GM04504 (cell line): Measurements from ENCODE around the gene GTF2H1.
"Not testable (repeated sequence)": the region's sequence is repeated elsewhere in the genome, so short reads cannot be mapped to it uniquely, and the experiment has no call there.

ENCODE experiments used
- DNase-seq: peaks from one replicate; pipeline ENCODE4 v3.0.0-alpha.2; 2012; ENCODE audit warnings: low read depth

Gene GTF2H1

GRCh38 chr11:18375941-18376340, 53.6 kb downstream of the GTF2H1 start:
- DNase-seq = no peak

GRCh38 chr11:18379201-18379600, 56.8 kb downstream of the GTF2H1 start:
- no peak for DNase-seq

DNA sequence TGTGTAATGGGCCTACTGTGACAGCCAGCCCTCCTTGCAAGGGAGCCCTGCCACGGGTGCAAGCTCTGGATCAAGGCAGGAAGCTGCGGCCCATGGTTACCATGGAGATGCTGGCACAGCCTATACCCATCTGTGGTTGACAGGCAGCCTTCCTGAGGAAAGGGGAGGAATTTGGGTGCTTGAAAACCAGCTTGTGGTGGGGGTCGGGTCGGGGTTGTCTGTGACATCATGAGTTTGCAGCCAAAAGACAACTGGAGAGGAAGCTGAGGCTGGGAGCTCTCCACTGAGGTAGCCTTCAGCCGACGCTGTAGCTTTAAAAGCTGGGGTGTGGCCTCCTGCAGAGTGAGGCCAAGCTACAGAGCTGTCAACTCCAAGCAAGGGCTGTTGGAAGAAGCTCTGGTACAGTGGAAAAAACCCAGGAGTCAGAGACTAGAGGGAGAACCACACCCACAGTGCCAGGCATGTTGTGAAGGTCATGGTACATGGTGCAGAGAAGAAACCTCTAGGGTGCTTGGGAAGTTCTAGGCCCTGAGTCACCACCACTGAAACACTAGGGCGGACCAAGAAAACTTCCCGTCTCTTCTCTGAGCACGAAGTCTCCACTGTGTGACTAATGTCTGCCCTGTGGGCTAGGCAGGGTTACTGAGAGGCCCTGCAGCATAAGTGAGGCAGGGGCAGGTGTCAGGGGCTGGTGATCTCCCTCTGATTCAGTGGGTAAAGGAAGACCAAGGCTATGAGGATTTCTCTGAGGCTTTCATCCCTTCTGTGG, 61.2 kb downstream of the GTF2H1 start:
- DNase-seq = peak; percentile 99

DNA sequence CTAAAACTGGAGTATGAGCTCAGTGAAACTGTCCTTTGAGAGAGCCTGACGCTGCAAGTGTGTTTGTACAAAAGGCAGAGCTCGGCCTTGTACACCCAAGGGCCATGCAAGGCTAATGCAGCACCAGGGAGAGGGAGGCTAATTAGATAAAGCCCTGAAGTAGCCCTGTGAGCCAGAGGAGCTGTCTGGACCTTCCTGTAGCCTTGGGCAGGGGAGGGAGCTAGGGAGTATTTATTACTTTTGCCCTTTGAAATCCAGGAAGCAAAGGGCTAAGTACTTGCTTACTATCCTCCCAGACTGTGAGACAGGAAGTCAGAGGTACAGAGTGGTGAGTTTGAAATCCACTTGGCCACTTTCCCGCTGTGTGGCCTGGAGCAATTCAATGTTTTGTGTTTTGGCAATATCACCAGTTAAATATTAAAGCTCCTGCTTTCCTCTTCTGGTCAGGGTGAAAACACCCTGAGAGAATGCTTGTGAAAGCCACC, 61.8 kb downstream of the GTF2H1 start:
- peak; percentile 95 for DNase-seq

DNA sequence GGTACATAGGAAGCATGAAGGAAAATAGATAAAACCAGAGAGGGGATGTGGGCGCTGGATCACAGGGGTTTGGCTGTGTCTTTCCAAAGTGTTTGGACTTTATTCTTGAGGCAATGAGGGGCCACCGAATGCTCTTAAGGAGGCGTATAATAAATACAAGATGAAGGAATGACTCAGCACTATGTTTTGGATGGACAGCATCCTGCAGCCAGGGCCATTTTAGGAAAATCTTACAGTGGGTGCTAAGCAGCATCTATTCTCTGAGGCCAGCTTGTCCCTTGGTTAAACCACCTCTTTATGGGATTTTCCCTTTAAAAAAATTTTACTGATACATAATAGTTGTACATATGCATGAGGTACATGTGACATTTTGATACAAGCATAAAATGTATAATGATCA, 67.7 kb downstream of the GTF2H1 start:
- no peak for DNase-seq

DNA sequence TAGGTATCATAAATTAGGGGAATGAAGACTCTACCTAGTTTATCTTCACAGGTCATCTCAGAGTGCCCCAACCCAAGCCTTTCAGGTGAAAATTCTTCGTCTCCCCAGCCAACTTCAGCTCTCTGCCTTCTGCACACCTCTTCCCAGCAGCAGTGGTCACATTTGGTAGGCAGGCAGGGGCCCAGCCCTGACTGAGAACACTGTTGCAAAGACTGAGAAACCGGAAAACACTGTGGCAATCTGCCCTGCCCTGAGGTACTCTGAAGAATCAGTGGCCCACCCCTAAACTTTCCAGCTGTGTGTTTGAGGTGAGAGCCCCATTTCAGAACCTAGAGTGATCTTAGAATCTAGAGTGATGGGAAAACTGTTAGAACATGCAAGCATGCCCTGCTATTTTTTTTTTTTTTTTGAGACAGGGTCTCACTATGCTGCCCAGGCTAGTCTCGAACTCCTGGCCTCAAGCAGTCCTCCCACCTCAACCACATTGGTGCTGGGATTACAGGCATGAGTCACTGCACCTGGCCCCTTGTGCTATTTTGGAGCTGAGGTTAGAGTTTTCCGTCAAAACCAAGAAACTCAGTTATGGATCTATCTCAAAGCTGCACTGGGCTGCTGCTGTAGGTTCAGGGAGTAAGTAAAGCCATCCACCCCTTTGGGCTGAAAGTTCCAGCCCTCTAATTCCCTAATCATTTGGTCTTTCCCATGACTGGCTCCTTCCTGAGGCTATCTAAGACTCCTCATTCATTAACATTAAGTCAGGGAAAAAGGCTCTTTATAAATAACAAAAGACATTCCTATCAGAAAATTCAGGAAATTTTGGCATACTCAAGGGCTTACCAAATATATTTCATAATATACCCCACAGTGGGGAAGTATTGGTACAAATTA, 70.3 kb downstream of the GTF2H1 start:
- DNase-seq = no peak

- no peak for DNase-seq
Measured at GRCh38 chr11:18393581-18394274, 71.4 kb downstream of the GTF2H1 start.

GRCh38 chr11:18394275-18394927, 72.0 kb downstream of the GTF2H1 start, which contains the start of gene LDHA:
LDHA (plus strand) TSS chr11:18394563; CDS start chr11:18396843, 2,280 bp downstream.
- peak; percentile 92 for DNase-seq

DNA sequence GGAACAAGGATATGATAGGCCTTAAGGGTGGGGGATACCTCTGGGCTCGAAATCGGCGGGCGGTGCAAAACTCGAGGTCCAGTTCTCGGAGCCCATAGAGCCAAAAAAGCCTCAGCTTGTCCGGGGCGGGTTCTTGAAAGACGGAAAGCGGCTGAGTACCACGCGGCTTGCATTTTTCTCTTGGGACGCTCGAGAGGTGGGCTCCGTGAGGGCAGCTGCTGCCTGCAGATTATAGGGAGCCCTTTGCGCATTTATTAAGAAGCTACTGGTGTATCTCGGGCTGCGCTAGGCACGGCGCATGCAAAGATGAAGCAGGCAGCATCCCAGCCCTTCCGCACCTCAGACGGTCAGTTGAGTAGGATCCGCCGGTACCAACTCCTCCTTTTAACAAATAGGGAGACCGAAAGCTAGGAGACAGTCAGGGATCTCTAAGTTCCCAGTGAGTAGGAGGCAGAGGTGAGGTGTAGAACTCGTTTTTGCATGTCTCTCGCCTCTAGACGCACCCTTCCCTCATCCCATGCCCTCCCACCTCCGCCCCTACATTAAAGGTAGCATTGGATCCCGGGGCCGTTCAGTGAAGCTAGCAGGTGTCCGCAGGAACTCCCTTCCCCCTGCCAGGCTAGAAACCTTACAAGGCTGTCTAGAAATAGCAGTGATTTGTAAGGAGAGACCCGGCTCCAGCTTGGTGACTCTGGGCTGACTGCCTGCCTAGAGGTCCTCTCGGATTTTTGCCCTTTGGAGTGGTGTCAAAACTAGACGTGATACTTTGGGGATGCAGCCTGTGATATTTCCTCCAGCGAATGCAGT, 72.8 kb downstream of the GTF2H1 start:
- no peak for DNase-seq

DNA sequence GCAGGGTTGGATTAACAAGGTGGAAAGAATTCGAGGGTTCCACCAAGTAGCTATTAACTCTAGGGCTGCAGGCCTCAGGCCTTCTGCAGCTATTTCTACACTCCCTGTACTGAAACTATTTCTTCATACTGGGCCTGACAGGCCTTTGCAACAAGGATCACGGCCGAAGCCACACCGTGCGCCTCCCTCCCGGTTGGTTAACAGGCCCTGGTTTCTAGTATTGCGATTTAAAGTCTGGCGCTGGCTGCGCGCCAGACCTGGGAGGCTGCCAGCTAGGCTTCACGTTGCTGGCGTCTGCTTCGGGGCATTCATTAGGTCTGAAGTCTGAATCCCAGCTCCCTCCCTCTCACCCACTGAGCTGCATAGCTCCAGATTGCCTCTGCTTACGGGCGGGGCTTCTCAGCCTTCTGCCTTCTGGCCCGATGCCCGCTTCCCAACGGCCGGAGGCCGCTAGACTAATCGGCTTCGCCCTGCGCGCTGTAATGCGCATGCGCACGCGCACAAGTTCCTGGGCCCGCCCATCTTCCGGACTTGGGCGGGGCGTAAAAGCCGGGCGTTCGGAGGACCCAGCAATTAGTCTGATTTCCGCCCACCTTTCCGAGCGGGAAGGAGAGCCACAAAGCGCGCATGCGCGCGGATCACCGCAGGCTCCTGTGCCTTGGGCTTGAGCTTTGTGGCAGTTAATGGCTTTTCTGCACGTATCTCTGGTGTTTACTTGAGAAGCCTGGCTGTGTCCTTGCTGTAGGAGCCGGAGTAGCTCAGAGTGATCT, 73.6 kb downstream of the GTF2H1 start:
- DNase-seq = peak; percentile 98

DNA sequence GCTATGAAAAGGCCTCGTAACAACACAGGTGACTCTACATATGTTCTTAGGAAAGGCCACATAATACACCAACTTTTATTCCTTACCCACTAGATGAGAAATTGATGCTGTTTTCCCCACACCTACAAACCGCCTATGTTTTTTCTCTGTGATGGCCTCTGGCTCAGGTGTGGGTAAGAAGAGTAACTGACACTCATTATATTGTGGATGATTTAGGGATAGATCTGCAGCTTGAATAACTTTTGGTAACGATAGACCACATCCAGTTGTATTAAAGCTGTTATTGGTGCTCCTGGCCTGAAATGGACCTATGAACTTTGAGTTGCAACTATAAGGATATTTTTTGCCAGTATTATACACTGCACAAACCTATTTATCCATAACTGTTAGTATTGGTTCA, 75.6 kb downstream of the GTF2H1 start:
- no peak for DNase-seq

DNA sequence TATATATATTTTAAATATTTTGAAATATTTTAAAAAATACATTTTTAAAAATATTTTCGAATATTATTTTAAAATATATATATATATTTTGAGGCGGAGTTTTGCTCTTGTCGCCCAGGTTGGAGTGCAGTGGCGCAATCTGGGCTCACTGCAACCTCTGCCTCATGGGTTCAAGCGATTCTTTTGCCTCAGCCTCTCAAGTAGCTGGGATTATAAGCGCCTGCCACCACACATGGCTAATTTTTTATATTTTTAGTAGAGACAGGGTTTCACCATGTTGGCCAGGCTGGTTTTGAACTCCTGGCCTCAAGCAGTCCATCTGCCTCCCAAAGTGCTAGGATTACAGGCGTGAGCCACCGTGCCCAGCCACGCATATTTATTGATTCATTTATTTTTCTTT, 78.7 kb downstream of the GTF2H1 start:
- DNase-seq = not testable (repeated sequence)

GRCh38 chr11:18404062-18404461, 81.7 kb downstream of the GTF2H1 start:
- no peak for DNase-seq

GRCh38 chr11:18407400-18407799, 85.0 kb downstream of the GTF2H1 start:
- not testable (repeated sequence) for DNase-seq

DNA sequence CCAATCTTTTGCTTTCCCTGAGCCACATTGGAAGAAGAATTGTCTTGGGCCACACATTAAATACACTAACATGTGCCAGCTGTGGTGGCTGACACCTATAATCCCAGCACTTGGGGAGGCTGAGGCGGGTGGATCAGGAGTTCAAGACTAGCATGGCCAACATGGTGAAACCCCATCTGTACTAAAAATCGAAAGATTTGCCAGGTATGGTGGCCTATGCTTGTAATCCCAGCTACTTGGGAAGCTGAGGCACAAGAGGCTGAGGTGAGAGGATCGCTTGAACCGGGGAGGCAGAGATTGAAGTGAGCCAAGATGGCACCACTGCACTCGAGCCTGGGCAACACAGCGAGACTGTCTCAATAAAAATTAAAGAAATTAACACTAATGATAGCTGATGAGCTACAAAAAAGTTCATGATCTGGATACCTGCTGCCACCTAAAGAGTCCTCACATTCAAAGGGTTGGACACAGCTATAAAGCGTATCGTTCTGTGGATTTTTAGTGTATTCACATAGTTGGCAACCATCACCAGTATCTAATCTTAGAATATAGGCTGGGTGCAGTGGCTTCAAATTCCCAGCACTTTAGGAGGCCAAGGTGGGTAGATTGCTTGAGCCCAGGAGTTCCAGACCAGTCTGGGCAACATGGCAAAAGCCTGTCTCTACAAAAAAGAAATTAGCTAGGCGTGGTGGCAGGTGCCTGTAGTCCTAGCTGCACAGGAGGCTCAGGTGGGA, 86.4 kb downstream of the GTF2H1 start:
- DNase-seq = no peak

DNA sequence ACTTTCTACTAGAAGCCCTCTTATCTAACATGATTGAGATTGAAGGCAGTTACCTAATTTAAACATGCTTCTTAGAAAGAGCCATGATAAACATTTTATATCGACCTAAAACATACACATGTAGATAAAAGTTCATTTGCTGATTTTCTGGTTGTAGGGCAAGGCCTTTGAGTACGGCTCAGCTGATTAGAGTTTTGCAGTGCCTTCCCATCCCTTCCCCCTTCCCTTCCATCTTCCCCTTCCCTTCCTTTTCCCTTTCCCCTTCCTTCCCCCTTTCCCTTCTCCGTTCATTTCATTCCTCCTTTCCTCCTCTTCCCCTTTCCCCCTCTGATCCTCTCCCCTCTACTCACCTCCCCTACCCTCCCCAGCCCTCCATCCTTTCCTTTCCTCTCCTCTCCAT, 94.1 kb downstream of the GTF2H1 start:
- DNase-seq = no peak
